ENCODE measurements around the gene CARNS1. TPM values are rescaled to one million over a fixed set of nuclear protein-coding genes. Genes with fewer than 3 reads are reported as not detected.

The CARNS1 gene
- total RNA-seq, 1 experiment from 2014 or later: 1.1 TPM

DNA sequence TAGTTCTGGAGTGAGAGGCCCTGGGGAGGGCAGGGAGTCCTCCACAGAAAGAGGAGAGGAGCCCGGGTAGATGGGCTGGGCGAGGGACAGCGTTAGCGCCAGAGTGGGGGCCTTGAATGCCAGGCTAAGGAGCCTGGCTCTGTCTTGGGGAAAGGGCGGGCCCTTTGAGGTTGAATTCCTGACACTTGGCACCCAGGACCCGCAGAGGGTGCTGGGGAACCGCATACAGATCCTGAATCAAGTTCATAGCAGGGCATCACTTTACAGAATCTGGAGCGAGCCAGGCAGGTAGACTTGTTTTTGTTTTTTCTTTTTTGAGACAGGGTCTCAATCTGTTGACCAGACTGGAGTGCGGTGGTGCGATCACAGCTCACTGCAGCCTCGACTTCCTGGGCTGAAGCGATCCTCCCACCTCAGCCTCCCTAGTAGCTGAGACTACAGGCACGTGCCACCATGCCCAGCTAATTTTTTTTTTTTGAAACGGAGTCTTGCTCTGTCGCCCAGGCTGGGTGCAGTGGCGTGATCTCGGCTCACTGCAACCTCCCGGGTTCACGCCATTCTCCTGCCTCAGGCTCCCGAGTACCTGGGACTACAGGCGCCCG is 6.1 kb downstream of the CARNS1 start:
- Histone ChIP-seq H4K91ac (ENCODE audit: insufficient read length, low read depth, low read length) (no peak overlapping the region), H4K5ac (ENCODE audit: insufficient read length, low read depth, low read length) (no peak overlapping the region), H3K9ac (ENCODE audit: extremely low read depth, insufficient read length, low read length) (no peak overlapping the region), H3K79me2 (ENCODE audit: insufficient read depth, low read length) (no peaks in the 10 kb centered on the region), H4K20me1 (ENCODE audit: control insufficient read depth, insufficient read depth, insufficient read length) (no peaks in the 10 kb centered on the region), H3K27me3 (ENCODE audit: insufficient read depth, low read length) (no peaks in the 10 kb centered on the region), H2AK5ac (ENCODE audit: insufficient read length, low read length) (no peak overlapping the region), H3T11ph (ENCODE audit: low read length) (no peak overlapping the region), H3K79me1 (ENCODE audit: insufficient read depth, low read depth, low read length, poor library complexity, severe bottlenecking) (no peaks in the 10 kb centered on the region), H2BK20ac (ENCODE audit: low read depth, low read length, poor library complexity, severe bottlenecking) (no peak overlapping the region), H3K23ac (ENCODE audit: insufficient read length, low read depth, low read length) (no peak overlapping the region), H3K56ac (ENCODE audit: insufficient read length, low read depth, low read length) (no peak overlapping the region), H3K14ac (ENCODE audit: insufficient read depth, low read length) (no peak overlapping the region), H3K4me2 (ENCODE audit: insufficient read depth, insufficient read length, low read length) (no peak overlapping the region), H4K8ac (replicated peaks; ENCODE audit: insufficient read length, low read depth, low read length) (no peak overlapping the region), H3K27ac (ENCODE audit: insufficient read length, low read depth, low read length) (no peak overlapping the region), H2BK12ac (ENCODE audit: insufficient read length, low read depth, low read length) (no peak overlapping the region), H3K9me3 (ENCODE audit: control insufficient read depth, low read depth, low read length) (no peaks in the 10 kb centered on the region), H3K23me2 (ENCODE audit: insufficient read length, low read depth, low read length, poor library complexity, severe bottlenecking) (no peaks in the 10 kb centered on the region), H3K4me1 (ENCODE audit: insufficient read depth, low read length) (no peaks in the 10 kb centered on the region), H3K4ac (ENCODE audit: low read depth, low read length) (no peak overlapping the region), H2BK5ac (ENCODE audit: insufficient read length, low read length) (no peak overlapping the region), H3K18ac (ENCODE audit: insufficient read length, low read depth, low read length) (no peak overlapping the region), H2BK15ac (ENCODE audit: low read depth, low read length) (no peak overlapping the region), H2AFZ (ENCODE audit: low read length) (no peak overlapping the region), H2BK120ac (ENCODE audit: low read depth, low read length, poor library complexity, severe bottlenecking) (no peak overlapping the region)
- H3K9me3 Mint-ChIP-seq: no peaks in the 10 kb centered on the region
- H3K4me1 Mint-ChIP-seq: peaks cover 21 to 25% of the 10 kb centered on the region in 2 experiments
- H3K4me3 Mint-ChIP-seq: peak overlapping the region; percentile 55 to 76
- no CpG with 5 or more reads among the region's 22 CpGs for WGBS (ENCODE audit: extremely low coverage, insufficient read length, low lambda C conversion rate)
- H3K36me3 Mint-ChIP-seq (ENCODE audit: insufficient read depth in 1 of 3, low read depth in 3 of 3): peaks cover 0 to 1% (median 0%) of the 10 kb centered on the region in 3 experiments; a peak in 1 of 7 replicates
- H3K27ac Mint-ChIP-seq: peak overlapping the region in 2 of 3 experiments; percentile 77 to 83; a peak in 2 of 7 replicates
- no peak for DNase-seq
- peaks cover 14% of the 10 kb centered on the region for H3K27me3 Mint-ChIP-seq (ENCODE audit: low read depth)
- TF ChIP-seq, protein P1, sequence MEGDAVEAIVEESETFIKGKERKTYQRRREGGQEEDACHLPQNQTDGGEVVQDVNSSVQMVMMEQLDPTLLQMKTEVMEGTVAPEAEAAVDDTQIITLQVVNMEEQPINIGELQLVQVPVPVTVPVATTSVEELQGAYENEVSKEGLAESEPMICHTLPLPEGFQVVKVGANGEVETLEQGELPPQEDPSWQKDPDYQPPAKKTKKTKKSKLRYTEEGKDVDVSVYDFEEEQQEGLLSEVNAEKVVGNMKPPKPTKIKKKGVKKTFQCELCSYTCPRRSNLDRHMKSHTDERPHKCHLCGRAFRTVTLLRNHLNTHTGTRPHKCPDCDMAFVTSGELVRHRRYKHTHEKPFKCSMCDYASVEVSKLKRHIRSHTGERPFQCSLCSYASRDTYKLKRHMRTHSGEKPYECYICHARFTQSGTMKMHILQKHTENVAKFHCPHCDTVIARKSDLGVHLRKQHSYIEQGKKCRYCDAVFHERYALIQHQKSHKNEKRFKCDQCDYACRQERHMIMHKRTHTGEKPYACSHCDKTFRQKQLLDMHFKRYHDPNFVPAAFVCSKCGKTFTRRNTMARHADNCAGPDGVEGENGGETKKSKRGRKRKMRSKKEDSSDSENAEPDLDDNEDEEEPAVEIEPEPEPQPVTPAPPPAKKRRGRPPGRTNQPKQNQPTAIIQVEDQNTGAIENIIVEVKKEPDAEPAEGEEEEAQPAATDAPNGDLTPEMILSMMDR (conservative IDR thresholded peaks at IDR 0.05): 0 out of 3 replicates have a peak, but pooled peaks have one; percentile 9
